Neuronal stem cell (in vitro differentiated cells): Measurements from ENCODE around the gene RIMS4.
A peak's percentile ranks its signal among the peaks of the same experiment; 100 is the strongest.

ENCODE experiments used
- DNase-seq: peaks from one replicate; pipeline ENCODE4 v3.0.0-alpha.2; 2013; ENCODE audit warnings: low spot score
- H2AFZ ChIP-seq: one replicate; pipeline ENCODE4 v1.6.1; 2013; ENCODE audit warnings: mild to moderate bottlenecking, low read length, inconsistent platforms
- H2AK5ac ChIP-seq: 2 replicates; pipeline ENCODE4 v1.6.1; 2013; ENCODE audit warnings: low read depth, mild to moderate bottlenecking, inconsistent platforms, low read length, moderate library complexity, mixed read lengths
- H2BK120ac ChIP-seq: 2 replicates; pipeline ENCODE4 v1.6.1; 2013; ENCODE audit warnings: low read depth, mild to moderate bottlenecking, inconsistent platforms, low read length, moderate library complexity, mixed read lengths
- H2BK12ac ChIP-seq: one replicate; pipeline ENCODE4 v1.6.1; 2013; ENCODE audit warnings: low read length, inconsistent platforms
- H2BK15ac ChIP-seq: 2 replicates; pipeline ENCODE4 v1.6.1; 2013; ENCODE audit warnings: mild to moderate bottlenecking, low read length, inconsistent platforms, mixed read lengths
- H2BK5ac ChIP-seq: one replicate; pipeline ENCODE4 v1.6.1; 2013; ENCODE audit warnings: inconsistent platforms, mild to moderate bottlenecking, low read length, moderate library complexity
- H3K14ac ChIP-seq: one replicate; pipeline ENCODE4 v1.6.1; 2013; ENCODE audit warnings: low read length, inconsistent platforms
- H3K18ac ChIP-seq: 2 replicates; pipeline ENCODE4 v1.6.1; 2013; ENCODE audit warnings: low read length, inconsistent platforms
- H3K23ac ChIP-seq: 2 replicates; pipeline ENCODE4 v1.6.1; 2013; ENCODE audit warnings: low read depth, mild to moderate bottlenecking, mixed read lengths, low read length, inconsistent platforms; ENCODE audit not compliant: poor library complexity
- H3K27ac ChIP-seq: replicated peaks from 3 replicates; pipeline ENCODE4 v1.5.1; 2013; ENCODE audit warnings: low read length, inconsistent platforms
- H3K27me3 ChIP-seq, 3 experiments: 2 replicates each; pipeline ENCODE4 v1.6.1; 2013; ENCODE audit warnings: low read length in 3 of 3, mild to moderate bottlenecking in 2 of 3, inconsistent platforms in 1 of 3, low read depth in 1 of 3, mixed read lengths in 1 of 3, moderate library complexity in 1 of 3; ENCODE audit not compliant: control insufficient read depth in 3 of 3, insufficient read depth in 3 of 3
- H3K36me3 ChIP-seq, 2 donors: replicated peaks in 1 of 2; 2 replicates each; pipeline ENCODE4 v1.6.1; 2013; ENCODE audit warnings: low read length in 2 of 2; ENCODE audit not compliant: control insufficient read depth in 2 of 2, insufficient read depth in 2 of 2
- H3K4ac ChIP-seq: 2 replicates; pipeline ENCODE4 v1.6.1; 2013; ENCODE audit warnings: inconsistent platforms, mild to moderate bottlenecking, low read length, moderate library complexity
- H3K4me1 ChIP-seq, 2 donors: 1 replicate in 1 of 2; 2 replicates in 1 of 2; pipeline ENCODE4 v1.6.1; 2013; ENCODE audit warnings: low read length in 2 of 2, low read depth in 1 of 2; ENCODE audit not compliant: control insufficient read depth in 2 of 2, insufficient read depth in 1 of 2
- H3K4me2 ChIP-seq: one replicate; pipeline ENCODE4 v1.6.1; 2013; ENCODE audit warnings: mild to moderate bottlenecking, low read length, inconsistent platforms; ENCODE audit not compliant: insufficient read depth, poor library complexity, severe bottlenecking
- H3K4me3 ChIP-seq, 2 donors: 2 replicates each; pipeline ENCODE4 v1.5.1; 2013; ENCODE audit warnings: low read length in 2 of 2, mild to moderate bottlenecking in 2 of 2, inconsistent platforms in 1 of 2, moderate library complexity in 1 of 2
- H3K79me1 ChIP-seq: one replicate; pipeline ENCODE4 v1.6.1; 2013; ENCODE audit warnings: low read depth, mild to moderate bottlenecking, inconsistent platforms, low read length, moderate library complexity
- H3K9ac ChIP-seq: one replicate; pipeline ENCODE4 v1.6.1; 2013; ENCODE audit warnings: mild to moderate bottlenecking, low read depth, low read length, inconsistent platforms; ENCODE audit not compliant: poor library complexity
- H3K9me3 ChIP-seq, 2 donors: replicated peaks in 1 of 2; 2 replicates each; pipeline versions ENCODE3 to v1.6.1; 2013; ENCODE audit warnings: low read length in 2 of 2, mild to moderate bottlenecking in 2 of 2, inconsistent platforms in 1 of 2, low read depth in 1 of 2, mixed read lengths in 1 of 2, moderate library complexity in 1 of 2; ENCODE audit not compliant: control insufficient read depth in 2 of 2, insufficient read depth in 1 of 2
- H4K8ac ChIP-seq: one replicate; pipeline ENCODE4 v1.6.1; 2013; ENCODE audit warnings: low read depth, mild to moderate bottlenecking, inconsistent platforms, low read length, moderate library complexity
- H4K91ac ChIP-seq: one replicate; pipeline ENCODE4 v1.6.1; 2013; ENCODE audit warnings: low read length, low read depth, mild to moderate bottlenecking, inconsistent platforms; ENCODE audit not compliant: poor library complexity
- WGBS, 2 donors: extraction: QIAGEN DNeasy Blood & Tissue Kit; methylation state at CpG; one replicate each; pipeline ENCODE4 v1.1.7; 2013; ENCODE audit warnings: missing lambda C conversion rate in 2 of 2, mixed read lengths in 1 of 2; ENCODE audit not compliant: insufficient read length in 2 of 2, insufficient replicate concordance in 1 of 2; ENCODE audit errors: extremely low coverage in 2 of 2; 5-methylcytosine and 5-hydroxymethylcytosine counted together

Gene RIMS4

GRCh38 chr20:44704551-44704971, 105.8 kb downstream of the RIMS4 start:
- no peak for DNase-seq
- no peak overlapping the region for H3K18ac ChIP-seq

GRCh38 chr20:44703956-44704488, 106.3 kb downstream of the RIMS4 start:
- H3K79me1 ChIP-seq, result no peaks in the 10 kb centered on the region
- H3K36me3 ChIP-seq, result no peaks in the 10 kb centered on the region
- peaks cover 13 to 18% of the 10 kb centered on the region in 2 donors for H3K4me1 ChIP-seq
- no peak for DNase-seq
- no peaks in the 10 kb centered on the region for H3K9me3 ChIP-seq
- H3K18ac ChIP-seq, result peak overlapping the region; percentile 59
- H3K27ac ChIP-seq, result no peak overlapping the region
- H3K9ac ChIP-seq, result no peak overlapping the region
- peaks cover 0 to 4% (median 0%) of the 10 kb centered on the region in 3 experiments for H3K27me3 ChIP-seq
- H3K23ac ChIP-seq, result peak overlapping the region; percentile 3
- H3K4ac ChIP-seq, result no peak overlapping the region
- H3K4me3 ChIP-seq, result no peak overlapping the region
- H4K91ac ChIP-seq, result no peak overlapping the region
- peak overlapping the region; percentile 41 for H2AFZ ChIP-seq
- peak overlapping the region; percentile 51 for H2AK5ac ChIP-seq
- H2BK12ac ChIP-seq, result no peak overlapping the region
- no peak overlapping the region for H3K4me2 ChIP-seq
- no peak overlapping the region for H3K14ac ChIP-seq
- no peak overlapping the region for H4K8ac ChIP-seq
- no peak overlapping the region for H2BK120ac ChIP-seq
- no peak overlapping the region for H2BK15ac ChIP-seq
- H2BK5ac ChIP-seq, result no peak overlapping the region
- WGBS, 2 donors, result no CpG with 5 or more reads among the region's 9 CpGs

More at GRCh38 chr20:44704551-44704971, 105.8 kb downstream of the RIMS4 start:
- Histone ChIP-seq H3K4me2 (no peak overlapping the region), H3K9ac (no peak overlapping the region), H3K14ac (no peak overlapping the region), H3K36me3 (no peaks in the 10 kb centered on the region), H3K4me1 (peaks cover 13 to 18% of the 10 kb centered on the region in 2 donors), H3K27ac (no peak overlapping the region), H3K4ac (no peak overlapping the region), H3K9me3 (no peaks in the 10 kb centered on the region), H3K27me3 (peaks cover 0 to 4% (median 0%) of the 10 kb centered on the region in 3 experiments), H2AK5ac (no peak overlapping the region), H3K79me1 (no peaks in the 10 kb centered on the region), H3K4me3 (no peak overlapping the region), H2BK15ac (no peak overlapping the region), H2BK120ac (no peak overlapping the region), H3K23ac (no peak overlapping the region), H2BK12ac (no peak overlapping the region), H2BK5ac (no peak overlapping the region), H4K91ac (no peak overlapping the region), H2AFZ (peak overlapping the region; percentile 41), H4K8ac (no peak overlapping the region)
- WGBS, 2 donors, result no CpG with 5 or more reads among the region's 4 CpGs

- no peak for DNase-seq
- no peaks in the 10 kb centered on the region for H3K9me3 ChIP-seq
- no peak overlapping the region for H4K91ac ChIP-seq
- peaks cover 0 to 4% (median 0%) of the 10 kb centered on the region in 3 experiments for H3K27me3 ChIP-seq
- H2AK5ac ChIP-seq, result peak overlapping the region; percentile 3
- no peak overlapping the region for H3K4me3 ChIP-seq
- no peak overlapping the region for H3K9ac ChIP-seq
- no peak overlapping the region for H4K8ac ChIP-seq
- no peak overlapping the region for H3K27ac ChIP-seq
- H2BK15ac ChIP-seq, result no peak overlapping the region
- H3K4ac ChIP-seq, result no peak overlapping the region
- peaks cover 13 to 18% of the 10 kb centered on the region in 2 donors for H3K4me1 ChIP-seq
- H3K4me2 ChIP-seq, result no peak overlapping the region
- H2BK12ac ChIP-seq, result no peak overlapping the region
- WGBS, 2 donors, result no CpG with 5 or more reads among the region's 12 CpGs
- H3K14ac ChIP-seq, result no peak overlapping the region
- H2BK5ac ChIP-seq, result no peak overlapping the region
- no peak overlapping the region for H2AFZ ChIP-seq
- no peak overlapping the region for H2BK120ac ChIP-seq
- H3K36me3 ChIP-seq, result no peaks in the 10 kb centered on the region
- no peak overlapping the region for H3K18ac ChIP-seq
- no peak overlapping the region for H3K23ac ChIP-seq
- no peaks in the 10 kb centered on the region for H3K79me1 ChIP-seq
Observed at GRCh38 chr20:44703183-44703925, 107.0 kb downstream of the RIMS4 start.

GRCh38 chr20:44702776-44703175, 107.6 kb downstream of the RIMS4 start:
- H3K79me1 ChIP-seq, result no peaks in the 10 kb centered on the region
- no peak overlapping the region for H3K9ac ChIP-seq
- H2BK12ac ChIP-seq, result no peak overlapping the region
- no peak overlapping the region for H3K4me3 ChIP-seq
- H4K91ac ChIP-seq, result no peak overlapping the region
- H2BK15ac ChIP-seq, result no peak overlapping the region
- no peak overlapping the region for H3K18ac ChIP-seq
- H3K27ac ChIP-seq, result no peak overlapping the region
- no peaks in the 10 kb centered on the region for H3K9me3 ChIP-seq
- no peak overlapping the region for H3K4me2 ChIP-seq
- H2AFZ ChIP-seq, result no peak overlapping the region
- peaks cover 0 to 4% (median 0%) of the 10 kb centered on the region in 3 experiments for H3K27me3 ChIP-seq
- no peak overlapping the region for H2BK120ac ChIP-seq
- no peak overlapping the region for H4K8ac ChIP-seq
- peaks cover 13 to 18% of the 10 kb centered on the region in 2 donors for H3K4me1 ChIP-seq
- H3K23ac ChIP-seq, result no peak overlapping the region
- H3K4ac ChIP-seq, result no peak overlapping the region
- no peak overlapping the region for H2BK5ac ChIP-seq
- no peak overlapping the region for H2AK5ac ChIP-seq
- DNase-seq, result no peak
- no peak overlapping the region for H3K14ac ChIP-seq
- no peaks in the 10 kb centered on the region for H3K36me3 ChIP-seq
- WGBS, 2 donors, result no CpG with 5 or more reads among the region's 9 CpGs
